ENCODE data around the gene KCTD10. TPM values are rescaled to one million over a fixed set of nuclear protein-coding genes. Genes with fewer than 3 reads are reported as not detected.
"Not testable (repeated sequence)": the region's sequence is repeated elsewhere in the genome, so short reads cannot be mapped to it uniquely, and the experiment has no call there.

KCTD10 gene
- total RNA-seq, 1 experiment from 2014 or later, result 41.5 TPM

GRCh38 chr12:109432431-109432830 lies 44.7 kb downstream of the KCTD10 start:
- no peaks in the 10 kb centered on the region for H3K9me3 Mint-ChIP-seq (ENCODE audit: unreplicated experiment)
- Histone ChIP-seq H3K4me1 (no peaks in the 10 kb centered on the region), H3K9me3 (no peaks in the 10 kb centered on the region), H3K4me3 (ENCODE audit: low read depth, low read length) (no peak overlapping the region), H3K36me3 (ENCODE audit: control insufficient read depth, insufficient read depth, low read length) (no peaks in the 10 kb centered on the region), H3K27me3 (replicated peaks; ENCODE audit: control insufficient read depth, insufficient read depth, low read length) (no peaks in the 10 kb centered on the region)
- intact Hi-C loops (cut with micrococcal nuclease; ENCODE audit: unreplicated experiment), result loop anchor here (1.0 to 5.0 kb wide), 2 partner anchors 29 to 45 kb away; partner anchors contain the start of genes KCTD10 and UBE3B
- no peaks in the 10 kb centered on the region for H3K4me1 Mint-ChIP-seq (ENCODE audit: low read depth, unreplicated experiment)
- ChIA-PET POLR2A (interaction anchor here (1.0 kb wide), 1 partner anchor 45 kb away, joined by 4 read pairs; the partner anchor contains the start of genes KCTD10 and UBE3B), CTCF (interaction anchor here (0.6 to 2.2 kb wide), 10 partner anchors 11 to 872 kb away, joined by 3 to 12 read pairs (median 3); no protein-coding TSS in a partner anchor)
- no peak overlapping the region for H3K27ac Mint-ChIP-seq (ENCODE audit: unreplicated experiment)
- no peak overlapping the region for H3K4me3 Mint-ChIP-seq (ENCODE audit: unreplicated experiment)
- TF ChIP-seq CTCF (IDR thresholded peaks at IDR 0.05; ENCODE audit: insufficient read depth in 1 of 2, low read depth in 1 of 2, low read length in 1 of 2, severe bottlenecking in 1 of 2, unreplicated experiment in 1 of 2), result no peak
- no peaks in the 10 kb centered on the region for H3K36me3 Mint-ChIP-seq (ENCODE audit: insufficient read depth, unreplicated experiment)
- BruUV-seq (replicated peaks), result no TSS peak
- no peaks in the 10 kb centered on the region for H3K27me3 Mint-ChIP-seq (ENCODE audit: insufficient read depth, unreplicated experiment)
- no peak for DNase-seq

GRCh38 chr12:109430244-109430643 lies 46.9 kb downstream of the KCTD10 start:
- Histone ChIP-seq H3K27me3 (replicated peaks; ENCODE audit: control insufficient read depth, insufficient read depth, low read length) (no peaks in the 10 kb centered on the region), H3K36me3 (ENCODE audit: control insufficient read depth, insufficient read depth, low read length) (no peaks in the 10 kb centered on the region), H3K4me1 (no peaks in the 10 kb centered on the region), H3K4me3 (ENCODE audit: low read depth, low read length) (no peak overlapping the region), H3K9me3 (no peaks in the 10 kb centered on the region)
- intact Hi-C loops (cut with micrococcal nuclease; ENCODE audit: unreplicated experiment), result loop anchor here (5.0 kb wide), 1 partner anchor 47 kb away; the partner anchor contains the start of genes KCTD10 and UBE3B
- Mint-ChIP-seq H3K27ac (ENCODE audit: unreplicated experiment) (no peak overlapping the region), H3K27me3 (ENCODE audit: insufficient read depth, unreplicated experiment) (no peaks in the 10 kb centered on the region), H3K36me3 (ENCODE audit: insufficient read depth, unreplicated experiment) (no peaks in the 10 kb centered on the region), H3K9me3 (ENCODE audit: unreplicated experiment) (no peaks in the 10 kb centered on the region), H3K4me3 (ENCODE audit: unreplicated experiment) (no peak overlapping the region), H3K4me1 (ENCODE audit: low read depth, unreplicated experiment) (no peaks in the 10 kb centered on the region)
- ChIA-PET POLR2A (no interaction called here), CTCF (no interaction called here)
- BruUV-seq (replicated peaks), result no TSS peak
- no peak for TF ChIP-seq CTCF (IDR thresholded peaks at IDR 0.05; ENCODE audit: insufficient read depth in 1 of 2, low read depth in 1 of 2, low read length in 1 of 2, severe bottlenecking in 1 of 2, unreplicated experiment in 1 of 2)
- DNase-seq, result no peak

GRCh38 chr12:109428804-109429203 lies 48.3 kb downstream of the KCTD10 start:
- H3K27me3 Mint-ChIP-seq (ENCODE audit: insufficient read depth, unreplicated experiment); H3K9me3 Mint-ChIP-seq (ENCODE audit: unreplicated experiment); H3K9me3 ChIP-seq; H3K36me3 ChIP-seq (ENCODE audit: control insufficient read depth, insufficient read depth, low read length); BruUV-seq (replicated peaks); H3K27me3 ChIP-seq (replicated peaks; ENCODE audit: control insufficient read depth, insufficient read depth, low read length); H3K4me3 Mint-ChIP-seq (ENCODE audit: unreplicated experiment); POLR2A ChIA-PET; DNase-seq; CTCF ChIA-PET; H3K4me3 ChIP-seq (ENCODE audit: low read depth, low read length); H3K4me1 Mint-ChIP-seq (ENCODE audit: low read depth, unreplicated experiment); H3K36me3 Mint-ChIP-seq (ENCODE audit: insufficient read depth, unreplicated experiment); H3K4me1 ChIP-seq; H3K27ac Mint-ChIP-seq (ENCODE audit: unreplicated experiment): not testable (repeated sequence)
- intact Hi-C loops (cut with micrococcal nuclease; ENCODE audit: unreplicated experiment), result loop anchor here (1.0 kb wide), 1 partner anchor 343 kb away; no protein-coding TSS in a partner anchor

Measured in Caco-2 (cell line).